Measurements from ENCODE around the gene DCBLD1. TPM values are rescaled to one million over a fixed set of nuclear protein-coding genes. Genes with fewer than 3 reads are reported as not detected.

DCBLD1 gene
- total and polyA plus RNA-seq, 2 of the 13 experiments (the other 11 are each of a cell fraction or from before 2014, with no cell fraction given) = 23.2 to 41.5 TPM

DNA sequence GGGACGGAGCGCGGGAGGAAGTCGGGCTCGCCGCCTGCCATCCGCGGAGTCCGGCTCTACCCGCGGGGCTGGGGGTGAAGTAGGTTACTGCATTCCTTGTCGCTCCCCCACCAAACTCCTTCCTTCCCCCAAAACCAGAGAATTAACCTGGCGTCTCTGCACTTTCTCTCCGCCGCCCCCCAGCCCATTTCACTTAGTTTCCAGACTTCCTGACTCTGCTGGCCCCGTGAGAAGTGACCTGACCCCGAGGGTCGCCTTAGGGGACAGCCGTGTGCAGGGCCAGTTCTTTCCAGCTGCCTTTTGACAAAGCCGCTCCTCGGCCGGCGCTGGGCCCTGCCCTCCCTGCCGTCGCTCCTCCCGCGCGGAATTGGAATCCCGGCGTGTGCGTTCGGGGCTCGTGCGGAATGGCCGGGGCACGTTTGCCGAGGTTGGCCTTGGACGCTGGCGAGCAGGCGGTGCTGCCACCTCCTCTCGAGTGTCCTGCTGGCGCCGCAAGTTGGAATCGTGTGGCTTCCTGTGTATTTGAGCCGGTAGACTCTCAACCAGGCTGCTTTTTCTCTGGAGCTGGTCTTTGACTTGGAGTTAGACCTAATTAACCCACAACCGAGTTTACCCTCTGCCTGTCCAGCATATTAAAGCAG is 650 bp downstream of the DCBLD1 start (continued):
- peak; percentile 56; the same call in 1 of the 2 replicates for TF ChIP-seq KIAA2018 (CRISPR knock-in tag; IDR thresholded peaks at IDR 0.05; ENCODE audit: borderline replicate concordance)
- no peak for TF ChIP-seq ZBTB44 (CRISPR knock-in tag; IDR thresholded peaks at IDR 0.05)
- TF ChIP-seq WIZ (CRISPR knock-in tag; IDR thresholded peaks at IDR 0.05) = peak; percentile 26; the same call in 1 of the 2 replicates
- TF ChIP-seq MTERF4 (CRISPR knock-in tag; IDR thresholded peaks at IDR 0.05) = peak; percentile 20; the same call in 1 of the 2 replicates
- peak; percentile 76; the same call in 1 of the 2 replicates for TF ChIP-seq ZNF331 (CRISPR knock-in tag; IDR thresholded peaks at IDR 0.05)
- peak; percentile 80; the same call in 1 of the 2 replicates for TF ChIP-seq ZNF619 (CRISPR knock-in tag; IDR thresholded peaks at IDR 0.05)
- TF ChIP-seq ZNF549 (CRISPR knock-in tag; IDR thresholded peaks at IDR 0.05) = 0 out of 2 replicates have a peak, but pooled peaks have one; percentile 48
- peak; percentile 64; the same call in 1 of the 2 replicates for TF ChIP-seq ZNF878 (CRISPR knock-in tag; IDR thresholded peaks at IDR 0.05)
- TF ChIP-seq, protein P1, sequence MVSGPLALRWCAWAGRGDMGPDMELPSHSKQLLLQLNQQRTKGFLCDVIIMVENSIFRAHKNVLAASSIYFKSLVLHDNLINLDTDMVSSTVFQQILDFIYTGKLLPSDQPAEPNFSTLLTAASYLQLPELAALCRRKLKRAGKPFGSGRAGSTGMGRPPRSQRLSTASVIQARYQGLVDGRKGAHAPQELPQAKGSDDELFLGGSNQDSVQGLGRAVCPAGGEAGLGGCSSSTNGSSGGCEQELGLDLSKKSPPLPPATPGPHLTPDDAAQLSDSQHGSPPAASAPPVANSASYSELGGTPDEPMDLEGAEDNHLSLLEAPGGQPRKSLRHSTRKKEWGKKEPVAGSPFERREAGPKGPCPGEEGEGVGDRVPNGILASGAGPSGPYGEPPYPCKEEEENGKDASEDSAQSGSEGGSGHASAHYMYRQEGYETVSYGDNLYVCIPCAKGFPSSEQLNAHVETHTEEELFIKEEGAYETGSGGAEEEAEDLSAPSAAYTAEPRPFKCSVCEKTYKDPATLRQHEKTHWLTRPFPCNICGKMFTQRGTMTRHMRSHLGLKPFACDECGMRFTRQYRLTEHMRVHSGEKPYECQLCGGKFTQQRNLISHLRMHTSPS (CRISPR knock-in tag; IDR thresholded peaks at IDR 0.05; ENCODE audit: low read depth) = peak; percentile 53
- no peak for TF ChIP-seq HDAC6 (IDR thresholded peaks at IDR 0.05; ENCODE audit: low read depth, low read length)
- peak; percentile 66 for TF ChIP-seq MED8 (CRISPR knock-in tag; IDR thresholded peaks at IDR 0.05; ENCODE audit: insufficient replicate concordance)
- peak; percentile 89 for TF ChIP-seq ZFX (CRISPR knock-in tag; IDR thresholded peaks at IDR 0.05; ENCODE audit: low read depth)
- no peak for TF ChIP-seq ISX (CRISPR knock-in tag; conservative IDR thresholded peaks at IDR 0.05)
